Measurements from ENCODE around the gene RFX7. TPM values are rescaled to one million over a fixed set of nuclear protein-coding genes. Genes with fewer than 3 reads are reported as not detected.
"Not testable (repeated sequence)": the region's sequence is repeated elsewhere in the genome, so short reads cannot be mapped to it uniquely, and the experiment has no call there.

Gene RFX7
- total RNA-seq = 40.2 and 41.0 TPM in 2 replicates

- intact Hi-C loops (cut with micrococcal nuclease) = loop anchor here (2.0 to 10.0 kb wide), 9 partner anchors 15 to 836 kb away; partner anchors contain the start of genes CCPG1, MNS1, PIERCE2 and TCF12
Observed at GRCh38 chr15:56243163-56244037, at the start of gene RFX7. TSS of gene RFX7 (minus strand) at chr15:56243879. CDS start at chr15:56243285, 594 bp downstream.

GRCh38 chr15:56292546-56293316 is 49.1 kb upstream of the RFX7 start:
- intact Hi-C loops (cut with micrococcal nuclease) = no loop called here

- intact Hi-C loops (cut with micrococcal nuclease) = no loop called here
Observed at GRCh38 chr15:56291741-56292140, 48.1 kb upstream of the RFX7 start.

- intact Hi-C loops (cut with micrococcal nuclease) = no loop called here
Observed at GRCh38 chr15:56286213-56286612, 42.5 kb upstream of the RFX7 start.

- intact Hi-C loops (cut with micrococcal nuclease) = no loop called here
Observed at GRCh38 chr15:56281145-56281544, 37.5 kb upstream of the RFX7 start.

GRCh38 chr15:56273724-56274123 is 30.0 kb upstream of the RFX7 start:
- intact Hi-C loops (cut with micrococcal nuclease) = no loop called here

- intact Hi-C loops (cut with micrococcal nuclease) = no loop called here
Observed at GRCh38 chr15:56272454-56272853, 28.8 kb upstream of the RFX7 start.

- intact Hi-C loops (cut with micrococcal nuclease) = not testable (repeated sequence)
Observed at GRCh38 chr15:56266465-56266864, 22.8 kb upstream of the RFX7 start.

- intact Hi-C loops (cut with micrococcal nuclease) = no loop called here
Observed at GRCh38 chr15:56261854-56262509, 18.3 kb upstream of the RFX7 start.

GRCh38 chr15:56257306-56257705 is 13.6 kb upstream of the RFX7 start:
- intact Hi-C loops (cut with micrococcal nuclease) = not testable (repeated sequence)

- intact Hi-C loops (cut with micrococcal nuclease) = no loop called here
Observed at GRCh38 chr15:56254265-56254664, 10.6 kb upstream of the RFX7 start.

GRCh38 chr15:56252386-56252785 is 8.7 kb upstream of the RFX7 start:
- intact Hi-C loops (cut with micrococcal nuclease) = no loop called here

- intact Hi-C loops (cut with micrococcal nuclease) = no loop called here
Observed at GRCh38 chr15:56251315-56252095, 7.8 kb upstream of the RFX7 start.

GRCh38 chr15:56250626-56251025 is 6.9 kb upstream of the RFX7 start:
- intact Hi-C loops (cut with micrococcal nuclease) = no loop called here

GRCh38 chr15:56249092-56249491 is 5.4 kb upstream of the RFX7 start:
- intact Hi-C loops (cut with micrococcal nuclease) = loop anchor here (10.0 kb wide), 4 partner anchors 84 to 564 kb away; partner anchors contain the start of gene MNS1

- intact Hi-C loops (cut with micrococcal nuclease) = loop anchor here (10.0 kb wide), 4 partner anchors 84 to 564 kb away; partner anchors contain the start of gene MNS1
Observed at GRCh38 chr15:56248311-56248992, 4.8 kb upstream of the RFX7 start.

- intact Hi-C loops (cut with micrococcal nuclease) = loop anchor here (2.0 to 10.0 kb wide), 5 partner anchors 82 to 562 kb away; partner anchors contain the start of genes MNS1 and TEX9
Observed at GRCh38 chr15:56247266-56247665, 3.6 kb upstream of the RFX7 start.

GRCh38 chr15:56245871-56246814 is 2.5 kb upstream of the RFX7 start:
- intact Hi-C loops (cut with micrococcal nuclease) = loop anchor here (1.0 to 10.0 kb wide), 8 partner anchors 81 to 673 kb away; partner anchors contain the start of genes MNS1, NEDD4, TCF12 and TEX9
